Muscle layer of duodenum (tissue), 2 donors: ENCODE measurements around the gene SOX13.

Experiments
- H3K27ac ChIP-seq: one replicate; pipeline ENCODE4 v1.7.0; 2013; ENCODE audit warnings: mild to moderate bottlenecking, low read length
- H3K27me3 ChIP-seq: one replicate; pipeline ENCODE4 v1.7.0; 2013; ENCODE audit warnings: low read depth, mild to moderate bottlenecking, control low read depth, low read length
- H3K36me3 ChIP-seq, 2 donors: one replicate each; pipeline ENCODE4 v1.7.0; 2013; ENCODE audit warnings: low read length in 2 of 2, control low read depth in 1 of 2, mild to moderate bottlenecking in 1 of 2; ENCODE audit not compliant: insufficient read depth in 2 of 2, control insufficient read depth in 1 of 2
- H3K4me1 ChIP-seq, 2 donors: one replicate each; pipeline ENCODE4 v1.7.0; 2013; ENCODE audit warnings: low read length in 2 of 2, mild to moderate bottlenecking in 2 of 2, control low read depth in 1 of 2, moderate library complexity in 1 of 2; ENCODE audit not compliant: insufficient read depth in 2 of 2, control insufficient read depth in 1 of 2
- H3K4me3 ChIP-seq, 2 donors: one replicate each; pipeline ENCODE4 v1.7.0; 2013; ENCODE audit warnings: low read length in 2 of 2, low read depth in 1 of 2, mild to moderate bottlenecking in 1 of 2
- H3K9me3 ChIP-seq, 2 donors: one replicate each; pipeline ENCODE4 v1.7.0; 2013; ENCODE audit warnings: low read length in 2 of 2, control low read depth in 1 of 2, mild to moderate bottlenecking in 1 of 2; ENCODE audit not compliant: control insufficient read depth in 1 of 2
- donor health status: healthy.

SOX13 gene

DNA sequence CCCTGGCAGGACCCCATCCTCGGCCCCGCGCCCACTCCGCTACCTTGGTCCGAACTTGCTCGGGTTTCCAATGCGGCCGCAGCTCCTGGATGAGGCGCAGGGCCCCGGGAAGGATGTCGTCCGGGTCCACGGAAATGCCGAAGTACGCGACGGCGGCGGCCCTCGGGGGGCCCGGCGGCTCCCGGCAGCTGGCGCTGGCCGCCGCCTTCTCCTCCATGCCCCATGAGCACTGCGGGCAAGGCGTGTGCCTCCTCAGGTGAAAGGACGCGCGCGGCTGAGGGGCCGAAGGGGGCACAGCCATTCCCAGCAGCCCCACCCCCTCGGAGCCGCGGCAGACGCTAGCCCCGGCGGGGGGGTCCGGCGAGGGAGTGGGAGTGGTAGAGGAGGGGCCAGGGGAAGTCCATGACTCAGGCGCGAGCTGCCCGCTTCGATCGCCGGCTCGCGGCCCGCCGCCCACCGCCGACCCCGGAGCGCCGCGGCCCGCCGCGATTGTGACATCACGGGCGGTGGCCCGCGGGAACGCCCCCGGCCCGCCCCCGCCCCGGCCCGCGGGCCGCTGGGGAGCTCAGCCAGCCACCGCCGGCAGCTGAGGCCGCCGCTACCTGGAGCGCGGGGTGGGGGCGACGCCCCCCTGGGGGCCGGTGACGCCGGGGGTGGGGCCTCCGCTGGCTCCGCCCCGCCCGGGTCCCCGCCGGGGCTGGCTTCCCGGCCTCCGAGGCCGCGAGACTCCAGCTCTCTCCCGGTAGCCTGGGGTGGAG is 78.8 kb downstream of the SOX13 start, which contains the start of gene ETNK2:
Gene ETNK2 (minus strand): TSS at position 493 of the 758 bp plus-strand sequence. CDS start 192 bp downstream, at position 301.
- Histone ChIP-seq H3K27ac (no peak within 1 kb of the TSS), H3K27me3 (no peaks in the 10 kb centered on the region), H3K4me1 (peaks cover 0 to 8% of the 10 kb centered on the region in 2 donors), H3K9me3 (no peaks in the 10 kb centered on the region), H3K4me3 (peak within 1 kb of the TSS; percentile 26 to 72), H3K36me3 (no peaks in the 10 kb centered on the region)

DNA sequence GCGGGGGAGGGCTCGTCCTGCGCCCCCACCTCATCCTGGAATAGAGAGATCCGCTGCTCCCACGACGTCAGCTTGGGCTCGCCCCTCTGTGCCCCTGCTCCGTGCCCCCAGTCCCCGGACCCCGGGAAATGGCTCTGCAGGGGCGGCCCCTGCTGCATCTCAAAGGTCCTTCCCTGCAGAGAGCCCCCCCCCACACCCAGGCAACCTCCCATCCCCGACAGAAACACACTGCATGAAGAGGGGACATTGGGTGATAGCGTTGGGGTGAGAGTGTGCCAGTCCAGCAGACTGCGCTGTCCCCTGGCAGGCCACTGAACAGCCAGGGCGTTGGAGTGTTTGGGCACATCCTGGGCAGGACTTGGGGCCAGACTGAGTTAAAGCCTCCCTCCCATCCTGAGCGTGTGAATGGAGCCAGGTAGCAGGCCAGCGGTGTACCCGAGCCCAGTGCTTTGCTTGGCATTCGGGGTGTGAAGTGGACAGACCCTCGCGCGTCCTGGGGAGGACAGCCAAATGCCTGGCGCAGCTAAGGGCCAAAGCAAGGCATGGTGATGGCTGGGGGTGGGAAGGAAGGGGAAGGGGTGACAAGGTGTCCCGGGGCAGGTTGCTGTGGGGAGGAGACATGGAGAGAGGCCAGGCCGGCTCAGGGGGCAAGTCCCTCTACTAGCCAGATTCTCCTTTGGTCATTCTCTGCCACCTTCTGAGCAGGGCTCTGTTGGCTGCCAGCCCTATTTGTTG is 79.6 kb downstream of the SOX13 start:
- no peaks in the 10 kb centered on the region for H3K9me3 ChIP-seq
- no peaks in the 10 kb centered on the region for H3K36me3 ChIP-seq
- H3K4me1 ChIP-seq: peaks cover 0 to 8% of the 10 kb centered on the region in 2 donors
- H3K4me3 ChIP-seq: peak overlapping the region in 1 of 2 donors; percentile 57
- H3K27ac ChIP-seq: no peak overlapping the region
- no peaks in the 10 kb centered on the region for H3K27me3 ChIP-seq

GRCh38 chr1:204153667-204154066 is 80.8 kb downstream of the SOX13 start:
- H3K4me3 ChIP-seq: no peak overlapping the region

DNA sequence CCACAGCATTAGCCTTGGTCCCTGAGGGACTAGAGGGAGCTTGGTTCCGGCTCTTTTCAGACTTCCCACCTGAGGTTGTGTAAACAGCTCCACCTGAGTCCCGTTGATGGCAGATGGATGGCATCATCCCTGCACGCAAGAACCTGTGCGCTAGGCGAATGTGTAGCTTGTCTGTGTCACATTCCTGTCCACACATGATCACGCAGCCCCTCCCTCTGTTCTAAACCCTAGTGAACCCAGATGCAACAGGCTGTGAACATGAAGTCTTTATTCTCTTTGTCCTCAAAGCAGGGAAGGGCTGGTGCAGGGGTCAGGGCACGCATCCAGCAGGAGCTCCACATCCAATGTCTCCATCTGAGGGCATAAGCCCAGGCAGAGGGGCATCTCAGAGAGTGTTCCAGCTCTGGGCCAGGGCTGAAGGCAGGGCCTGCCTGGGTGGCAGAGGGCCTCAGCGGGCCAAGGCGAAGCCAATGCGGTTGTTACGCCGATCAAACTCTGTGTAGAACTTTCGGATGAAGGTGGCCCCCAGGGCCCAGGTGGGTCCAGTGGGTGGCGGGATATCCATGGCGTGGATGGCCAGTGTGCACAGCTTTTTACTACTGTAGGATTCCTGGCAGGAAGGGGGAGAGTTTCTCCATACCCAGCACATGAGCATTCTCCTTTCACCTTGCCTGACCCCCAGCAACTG is 81.8 kb downstream of the SOX13 start:
- Histone ChIP-seq H3K9me3 (no peaks in the 10 kb centered on the region), H3K4me3 (no peak overlapping the region), H3K36me3 (no peaks in the 10 kb centered on the region), H3K4me1 (peaks cover 0 to 8% of the 10 kb centered on the region in 2 donors), H3K27me3 (no peaks in the 10 kb centered on the region), H3K27ac (no peak overlapping the region)

More at GRCh38 chr1:204153667-204154066, 80.8 kb downstream of the SOX13 start:
- Histone ChIP-seq H3K4me1 (peaks cover 0 to 8% of the 10 kb centered on the region in 2 donors), H3K36me3 (no peaks in the 10 kb centered on the region), H3K9me3 (no peaks in the 10 kb centered on the region), H3K27ac (no peak overlapping the region), H3K27me3 (no peaks in the 10 kb centered on the region)

DNA sequence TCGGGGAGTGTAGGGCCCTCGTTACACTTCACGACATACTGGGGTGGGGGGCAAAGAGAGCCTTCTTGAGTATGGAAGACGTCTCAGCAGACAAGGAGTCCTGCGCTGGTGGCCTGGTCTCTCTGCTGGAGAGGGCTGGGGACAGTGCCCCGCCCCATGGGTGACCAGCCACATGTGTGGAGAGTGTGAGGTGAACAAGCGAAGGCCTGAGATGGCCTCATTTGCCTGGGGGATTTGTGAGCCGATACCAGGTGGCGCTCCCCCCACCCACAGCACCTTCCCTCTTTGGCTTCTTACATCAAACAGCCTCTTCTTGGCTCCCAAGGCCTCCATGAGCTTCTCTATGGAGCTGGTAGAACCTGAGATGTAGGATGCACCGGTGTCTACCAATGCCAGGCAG is 83.0 kb downstream of the SOX13 start:
- H3K27ac ChIP-seq: no peak overlapping the region

GRCh38 chr1:204157962-204158361 is 85.0 kb downstream of the SOX13 start:
- no peaks in the 10 kb centered on the region for H3K4me1 ChIP-seq
- H3K4me3 ChIP-seq: no peak overlapping the region
- H3K27ac ChIP-seq: no peak overlapping the region
- H3K27me3 ChIP-seq: peaks cover 8% of the 10 kb centered on the region
- H3K9me3 ChIP-seq: no peaks in the 10 kb centered on the region
- no peaks in the 10 kb centered on the region for H3K36me3 ChIP-seq

More for the DNA sequence above, 83.0 kb downstream of the SOX13 start:
- no peaks in the 10 kb centered on the region for H3K9me3 ChIP-seq
- H3K4me3 ChIP-seq: no peak overlapping the region
- no peaks in the 10 kb centered on the region for H3K36me3 ChIP-seq
- H3K27me3 ChIP-seq: no peaks in the 10 kb centered on the region
- peaks cover 0 to 8% of the 10 kb centered on the region in 2 donors for H3K4me1 ChIP-seq

GRCh38 chr1:204161609-204162493 is 88.9 kb downstream of the SOX13 start:
- Histone ChIP-seq H3K36me3 (no peaks in the 10 kb centered on the region), H3K4me1 (no peaks in the 10 kb centered on the region), H3K27me3 (peaks cover 8% of the 10 kb centered on the region), H3K4me3 (no peak overlapping the region), H3K9me3 (no peaks in the 10 kb centered on the region), H3K27ac (no peak overlapping the region)

DNA sequence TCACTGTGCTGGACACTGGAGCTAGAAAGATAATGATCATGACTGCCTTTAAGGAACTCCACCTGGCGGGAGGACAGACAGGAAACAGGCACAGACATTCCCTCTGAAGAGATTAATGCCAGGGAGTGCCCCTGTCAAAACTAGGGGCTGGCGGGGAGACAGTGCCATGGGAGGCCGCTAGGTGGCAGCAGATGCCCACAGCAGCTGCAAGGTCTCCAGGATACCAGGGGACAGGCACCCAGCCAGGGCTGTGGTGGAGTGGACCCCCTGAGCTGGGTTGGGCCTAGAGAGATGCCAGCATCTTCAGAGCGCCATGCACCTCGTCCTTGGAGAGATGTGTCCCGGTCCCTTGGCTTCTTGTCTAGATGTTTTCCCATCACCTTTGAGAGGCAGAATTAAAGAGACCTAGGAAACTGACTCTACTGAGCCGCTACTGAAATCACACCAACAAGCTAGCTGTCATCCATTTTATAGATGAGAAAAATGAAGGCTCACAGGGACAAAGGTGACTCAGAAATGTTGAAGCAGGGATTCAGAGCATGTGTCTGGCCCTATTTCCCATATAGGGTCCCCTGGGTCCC is 89.7 kb downstream of the SOX13 start:
- Histone ChIP-seq H3K4me3 (no peak overlapping the region), H3K4me1 (no peaks in the 10 kb centered on the region), H3K27ac (no peak overlapping the region), H3K27me3 (peaks cover 8% of the 10 kb centered on the region), H3K36me3 (no peaks in the 10 kb centered on the region), H3K9me3 (no peaks in the 10 kb centered on the region)

DNA sequence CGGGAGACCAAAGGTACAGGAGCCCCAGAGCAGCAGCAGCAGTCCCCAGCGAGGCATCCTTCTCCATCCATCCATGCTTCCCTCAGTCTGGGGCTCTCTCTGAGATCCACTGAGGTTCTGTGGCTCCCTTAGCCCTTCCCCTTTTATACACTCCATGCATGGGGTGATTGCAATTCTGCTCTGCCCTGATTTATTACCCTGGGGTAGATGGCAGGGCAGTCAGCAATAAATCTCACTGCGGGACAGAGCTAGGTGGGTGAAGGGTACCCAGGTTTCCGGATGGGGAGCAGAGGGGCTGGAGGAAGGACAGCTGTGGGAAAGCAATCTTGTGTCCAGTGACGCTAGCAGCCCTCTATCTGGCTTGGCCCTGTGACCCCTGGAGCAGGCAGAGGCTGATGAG is 93.3 kb downstream of the SOX13 start, which contains the start of gene REN:
Gene REN (minus strand): TSS at position 119 of the 400 bp plus-strand sequence. CDS start 44 bp downstream, at position 75.
- Histone ChIP-seq H3K36me3 (no peaks in the 10 kb centered on the region), H3K4me1 (no peaks in the 10 kb centered on the region), H3K27ac (no peak within 1 kb of the TSS), H3K4me3 (no peak within 1 kb of the TSS), H3K27me3 (peaks cover 8% of the 10 kb centered on the region), H3K9me3 (peaks cover 0 to 16% of the 10 kb centered on the region in 2 donors)

GRCh38 chr1:204167730-204168129 is 94.8 kb downstream of the SOX13 start:
- Histone ChIP-seq H3K4me1 (no peaks in the 10 kb centered on the region), H3K4me3 (no peak overlapping the region), H3K27me3 (no peaks in the 10 kb centered on the region), H3K9me3 (peaks cover 0 to 16% of the 10 kb centered on the region in 2 donors), H3K36me3 (no peaks in the 10 kb centered on the region), H3K27ac (no peak overlapping the region)
